D721Med (cell line): ENCODE data around the gene MTFR1L.

Source experiments
- DNase-seq: peaks from one replicate; pipeline ENCODE4 v3.0.0; 2011; ENCODE audit warnings: low spot score; ENCODE audit not compliant: insufficient read length
- FAIRE-seq: peaks from 2 replicates; lab custom pipeline; 2011; peaks lifted over from hg19 to GRCh38; lab: Jason Lieb, UNC
- CTCF ChIP-seq: IDR thresholded peaks from 2 replicates; pipeline ENCODE4 v1.5.1; 2012; ENCODE audit warnings: mild to moderate bottlenecking, control low read depth; ENCODE audit not compliant: insufficient read depth; ENCODE audit errors: missing control alignments

Gene MTFR1L

GRCh38 chr1:25782608-25783201 lies 37.0 kb upstream of the MTFR1L start:
- FAIRE-seq: no peak

GRCh38 chr1:25784575-25785051 lies 35.1 kb upstream of the MTFR1L start:
- no peak for TF ChIP-seq CTCF
- FAIRE-seq (no peak), DNase-seq (no peak)

More at GRCh38 chr1:25782608-25783201, 37.0 kb upstream of the MTFR1L start:
- no peak for DNase-seq
- TF ChIP-seq CTCF: no peak

GRCh38 chr1:25785333-25786067 lies 34.3 kb upstream of the MTFR1L start:
- FAIRE-seq: no peak
- no peak for TF ChIP-seq CTCF
- no peak for DNase-seq

DNA sequence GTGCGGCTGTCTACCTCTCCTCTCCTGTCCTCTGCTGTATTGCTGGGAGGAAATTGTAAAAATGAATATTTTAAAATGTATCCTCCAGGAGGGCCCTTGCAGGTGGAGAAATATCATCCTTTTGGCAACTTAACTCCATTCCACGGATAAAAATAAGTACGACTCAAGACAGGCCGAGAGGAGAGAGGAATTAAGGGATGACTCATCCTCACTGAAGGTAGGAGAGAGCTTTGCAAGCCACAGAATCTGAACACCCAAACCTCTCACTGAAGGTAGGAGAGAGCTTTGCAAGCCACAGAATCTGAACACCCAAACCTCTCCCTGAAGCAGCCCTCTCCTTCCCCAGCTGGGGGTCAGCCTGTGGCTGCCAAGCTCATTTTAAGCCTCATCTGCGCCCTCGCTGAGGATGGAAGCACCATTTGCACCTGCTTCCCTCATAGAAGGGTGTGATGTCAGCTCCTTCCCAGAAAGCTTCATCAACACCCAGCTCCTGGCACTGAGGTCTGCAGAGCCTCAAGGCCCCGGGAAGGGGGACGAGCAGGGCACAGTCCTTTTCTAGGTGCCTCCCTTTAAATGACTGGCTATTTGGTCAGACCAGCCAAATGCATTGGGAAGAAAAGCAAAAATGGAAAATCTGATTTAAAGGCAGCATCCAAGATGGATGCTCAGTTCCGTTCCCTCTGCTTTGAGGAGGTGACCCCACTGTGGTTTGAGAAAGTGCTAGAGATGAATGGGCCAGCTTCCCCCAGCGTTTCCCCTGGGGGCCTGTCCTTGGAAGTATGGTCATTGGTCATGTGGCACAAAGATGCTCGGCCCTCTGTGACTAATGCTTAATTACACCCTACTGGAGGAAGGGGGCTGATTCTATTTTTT lies 32.6 kb upstream of the MTFR1L start:
- TF ChIP-seq CTCF: no peak
- DNase-seq: no peak
- no peak for FAIRE-seq

- FAIRE-seq: no peak
- no peak for DNase-seq
- TF ChIP-seq CTCF: no peak
Observed at GRCh38 chr1:25787760-25788166, 32.0 kb upstream of the MTFR1L start.

DNA sequence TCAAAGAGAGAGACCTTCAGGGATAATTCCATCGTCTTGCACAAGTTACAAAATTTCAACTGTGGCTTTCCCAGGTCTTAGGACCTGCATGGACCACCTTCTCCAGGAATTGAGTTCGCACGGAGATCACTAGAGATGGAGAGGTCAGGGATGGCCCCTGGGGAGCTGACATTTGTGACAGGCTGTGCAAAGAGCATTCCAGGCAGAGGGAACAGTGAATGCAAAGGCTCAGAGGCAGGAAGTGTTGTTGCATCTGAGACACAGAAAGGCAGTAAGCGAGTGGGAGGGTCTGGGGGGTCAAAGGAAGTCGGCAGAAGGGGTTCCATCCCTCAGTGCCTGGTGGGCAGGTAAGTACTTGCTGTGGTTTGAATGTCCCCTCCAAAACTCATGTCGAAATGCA lies 29.3 kb upstream of the MTFR1L start:
- FAIRE-seq (no peak), DNase-seq (no peak)
- TF ChIP-seq CTCF: no peak
